Measurements from ENCODE around the gene NUDT3.
A peak's percentile ranks its signal among the peaks of the same experiment; 100 is the strongest.

The NUDT3 gene

DNA sequence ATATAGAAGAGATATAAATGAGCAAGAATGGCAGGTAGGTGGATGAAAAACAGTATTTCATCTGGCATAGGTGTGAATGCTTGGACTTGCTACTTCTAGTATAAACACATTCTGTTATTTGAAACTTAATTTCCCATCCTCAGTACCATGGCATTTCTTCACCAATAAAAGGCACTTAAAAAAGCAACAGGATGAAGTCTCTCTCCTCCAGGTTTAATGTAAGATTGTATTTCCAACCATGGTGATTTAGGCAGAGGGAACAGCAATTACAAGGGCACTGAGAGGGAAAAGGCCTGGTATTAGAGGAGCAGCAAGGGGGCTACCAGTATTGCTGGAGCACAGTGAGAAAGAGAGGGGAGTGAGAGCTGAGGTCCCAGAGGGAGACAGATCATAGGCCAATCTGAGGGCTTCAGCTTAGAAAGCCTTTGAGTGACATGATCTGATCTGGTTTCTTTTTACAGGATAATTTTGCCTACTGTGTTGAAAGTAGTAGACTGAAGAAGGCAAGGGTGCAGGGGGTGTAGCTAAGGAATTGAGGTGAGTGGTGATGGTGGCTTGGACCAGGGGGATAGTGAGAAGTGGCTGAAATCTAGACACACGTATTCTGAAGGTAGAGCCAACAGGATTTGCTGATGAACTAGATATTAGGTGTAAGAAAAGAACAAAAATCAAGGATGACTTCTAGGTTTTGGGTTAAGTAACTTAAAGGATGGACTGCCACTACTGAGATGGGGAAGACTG, 75.9 kb downstream of the NUDT3 start:
- no peak for DNase-seq (ENCODE audit: low read depth)
- TF ChIP-seq CTCF (conservative IDR thresholded peaks at IDR 0.05; ENCODE audit: low read length) = no peak
- H3K4me3 ChIP-seq (ENCODE audit: low read length) = no peak overlapping the region

DNA sequence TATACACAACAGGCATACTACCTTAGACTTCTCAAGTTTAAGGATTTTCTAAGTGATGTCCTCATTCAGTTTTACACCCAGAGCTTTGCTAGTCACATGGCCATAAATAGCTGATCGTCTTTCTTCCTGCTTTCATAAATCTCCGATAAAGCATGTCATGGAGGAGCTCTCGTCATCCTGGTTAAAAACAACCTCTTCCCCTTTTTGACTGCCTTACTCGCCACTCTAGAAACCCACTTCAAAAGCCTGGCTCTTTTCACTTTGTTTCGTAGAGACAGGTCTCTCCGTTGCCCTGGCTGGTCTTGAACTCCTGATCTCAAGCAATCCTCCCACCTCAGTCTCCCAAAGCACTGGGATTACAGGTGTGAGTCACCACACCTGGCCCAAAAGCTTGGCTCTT, 76.7 kb downstream of the NUDT3 start:
- no peak for TF ChIP-seq CTCF (conservative IDR thresholded peaks at IDR 0.05; ENCODE audit: low read length)
- DNase-seq (ENCODE audit: low read depth) = no peak
- H3K4me3 ChIP-seq (ENCODE audit: low read length) = no peak overlapping the region

- DNase-seq (ENCODE audit: low read depth) = no peak
- no peak for TF ChIP-seq CTCF (conservative IDR thresholded peaks at IDR 0.05; ENCODE audit: low read length)
- no peak overlapping the region for H3K4me3 ChIP-seq (ENCODE audit: low read length)
Observed at GRCh38 chr6:34315256-34315655, 77.2 kb downstream of the NUDT3 start.

DNA sequence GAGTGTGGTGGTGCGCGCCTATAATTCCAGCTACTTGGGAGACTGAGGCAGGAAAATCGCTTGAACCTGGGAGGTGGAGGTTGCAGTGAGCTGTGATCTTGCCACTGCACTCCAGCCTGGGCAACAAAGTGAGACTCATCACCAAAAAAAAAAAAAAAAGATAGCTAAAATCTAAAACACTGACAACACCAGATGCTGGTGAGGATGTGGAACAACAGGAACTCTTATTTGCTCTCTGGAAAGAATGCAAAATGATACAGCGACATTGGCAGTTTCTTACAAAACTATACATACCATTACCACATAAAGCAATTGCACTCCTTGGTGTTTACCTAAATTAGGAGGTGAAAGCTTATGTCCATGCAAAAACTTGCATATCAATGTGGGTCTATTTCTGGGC, 80.2 kb downstream of the NUDT3 start:
- TF ChIP-seq CTCF (conservative IDR thresholded peaks at IDR 0.05; ENCODE audit: low read length) = no peak
- no peak overlapping the region for H3K4me3 ChIP-seq (ENCODE audit: low read length)
- no peak for DNase-seq (ENCODE audit: low read depth)

DNA sequence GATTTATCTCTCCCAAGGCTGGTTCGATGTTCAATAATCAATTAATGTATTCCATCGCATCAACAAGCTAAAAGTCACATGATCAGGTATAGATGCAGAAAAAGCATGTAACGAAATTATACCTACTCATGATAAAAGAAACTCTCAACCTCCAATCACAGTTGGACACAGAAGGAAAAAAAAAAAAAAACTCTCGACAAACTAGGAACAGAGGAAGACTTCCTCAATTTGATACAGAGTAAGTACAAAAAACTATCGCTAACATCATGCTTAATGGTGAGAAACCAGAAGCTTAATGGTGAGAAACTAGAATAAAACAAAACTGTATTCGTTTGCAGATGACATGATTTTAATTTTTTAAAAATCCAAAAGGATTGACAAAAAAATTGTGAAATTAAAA, 81.7 kb downstream of the NUDT3 start:
- no peak for DNase-seq (ENCODE audit: low read depth)
- no peak overlapping the region for H3K4me3 ChIP-seq (ENCODE audit: low read length)
- TF ChIP-seq CTCF (conservative IDR thresholded peaks at IDR 0.05; ENCODE audit: low read length) = no peak

- no peak for DNase-seq (ENCODE audit: low read depth)
- no peak overlapping the region for H3K4me3 ChIP-seq (ENCODE audit: low read length)
- no peak for TF ChIP-seq CTCF (conservative IDR thresholded peaks at IDR 0.05; ENCODE audit: low read length)
Observed at GRCh38 chr6:34308483-34308882, 84.0 kb downstream of the NUDT3 start.

- TF ChIP-seq CTCF (conservative IDR thresholded peaks at IDR 0.05; ENCODE audit: low read length) = no peak
- H3K4me3 ChIP-seq (ENCODE audit: low read length) = no peak overlapping the region
- DNase-seq (ENCODE audit: low read depth) = peak; percentile 78
Observed at GRCh38 chr6:34305982-34306708, 86.3 kb downstream of the NUDT3 start.
